Measurements from ENCODE around the gene TGFB1I1.

The TGFB1I1 gene

GRCh38 chr16:31459687-31460581 is 12.0 kb upstream of the TGFB1I1 start:
- Mint-ChIP-seq H3K27ac (peak overlapping the region; percentile 96), H3K9me3 (no peaks in the 10 kb centered on the region), H3K4me3 (peak overlapping the region; percentile 86), H3K4me1 (peaks cover 55% of the 10 kb centered on the region), H3K27me3 (no peaks in the 10 kb centered on the region), H3K36me3 (peaks cover 30% of the 10 kb centered on the region)
- peak; percentile 92 for ATAC-seq

- Mint-ChIP-seq H3K4me3 (peak overlapping the region; percentile 86), H3K36me3 (peaks cover 35% of the 10 kb centered on the region), H3K9me3 (no peaks in the 10 kb centered on the region), H3K4me1 (peaks cover 57% of the 10 kb centered on the region), H3K27ac (peak overlapping the region; percentile 96), H3K27me3 (no peaks in the 10 kb centered on the region)
- ATAC-seq: no peak
Measured at GRCh38 chr16:31460582-31461002, 11.4 kb upstream of the TGFB1I1 start.

GRCh38 chr16:31461201-31461920 is 10.6 kb upstream of the TGFB1I1 start:
- peak overlapping the region; percentile 31 for H3K27ac Mint-ChIP-seq
- H3K4me3 Mint-ChIP-seq: no peak overlapping the region

GRCh38 chr16:31461921-31462804 is 9.8 kb upstream of the TGFB1I1 start:
- H3K4me3 Mint-ChIP-seq: no peak overlapping the region
- no peaks in the 10 kb centered on the region for H3K9me3 Mint-ChIP-seq
- no peak for ATAC-seq
- H3K27ac Mint-ChIP-seq: no peak overlapping the region
- peaks cover 54% of the 10 kb centered on the region for H3K4me1 Mint-ChIP-seq
- H3K27me3 Mint-ChIP-seq: no peaks in the 10 kb centered on the region
- H3K36me3 Mint-ChIP-seq: peaks cover 46% of the 10 kb centered on the region

More at GRCh38 chr16:31461201-31461920, 10.6 kb upstream of the TGFB1I1 start:
- Mint-ChIP-seq H3K4me1 (peaks cover 52% of the 10 kb centered on the region), H3K9me3 (no peaks in the 10 kb centered on the region), H3K27me3 (no peaks in the 10 kb centered on the region), H3K36me3 (peaks cover 39% of the 10 kb centered on the region)
- no peak for ATAC-seq

GRCh38 chr16:31464348-31464769 is 7.6 kb upstream of the TGFB1I1 start:
- Mint-ChIP-seq H3K27ac (no peak overlapping the region), H3K36me3 (peaks cover 46% of the 10 kb centered on the region), H3K4me1 (peaks cover 50% of the 10 kb centered on the region), H3K9me3 (no peaks in the 10 kb centered on the region), H3K4me3 (no peak overlapping the region), H3K27me3 (no peaks in the 10 kb centered on the region)
- no peak for ATAC-seq

GRCh38 chr16:31464781-31465260 is 7.1 kb upstream of the TGFB1I1 start:
- Mint-ChIP-seq H3K4me3 (no peak overlapping the region), H3K36me3 (peaks cover 46% of the 10 kb centered on the region), H3K9me3 (no peaks in the 10 kb centered on the region), H3K4me1 (peaks cover 50% of the 10 kb centered on the region), H3K27ac (no peak overlapping the region), H3K27me3 (no peaks in the 10 kb centered on the region)
- no peak for ATAC-seq

GRCh38 chr16:31465788-31466370 is 6.1 kb upstream of the TGFB1I1 start:
- ATAC-seq: no peak
- no peak overlapping the region for H3K4me3 Mint-ChIP-seq
- H3K27me3 Mint-ChIP-seq: peaks cover 2% of the 10 kb centered on the region
- no peak overlapping the region for H3K27ac Mint-ChIP-seq
- H3K36me3 Mint-ChIP-seq: peaks cover 46% of the 10 kb centered on the region
- peaks cover 42% of the 10 kb centered on the region for H3K4me1 Mint-ChIP-seq
- H3K9me3 Mint-ChIP-seq: no peaks in the 10 kb centered on the region

GRCh38 chr16:31466381-31466841 is 5.5 kb upstream of the TGFB1I1 start:
- Mint-ChIP-seq H3K36me3 (peaks cover 46% of the 10 kb centered on the region), H3K9me3 (no peaks in the 10 kb centered on the region), H3K27ac (no peak overlapping the region), H3K27me3 (peaks cover 7% of the 10 kb centered on the region), H3K4me3 (no peak overlapping the region), H3K4me1 (peaks cover 42% of the 10 kb centered on the region)
- ATAC-seq: peak; percentile 24

GRCh38 chr16:31467151-31467773 is 4.7 kb upstream of the TGFB1I1 start:
- Mint-ChIP-seq H3K27me3 (peaks cover 13% of the 10 kb centered on the region), H3K36me3 (peaks cover 46% of the 10 kb centered on the region), H3K4me1 (peaks cover 45% of the 10 kb centered on the region), H3K27ac (peak overlapping the region; percentile 7), H3K9me3 (no peaks in the 10 kb centered on the region), H3K4me3 (no peak overlapping the region)
- ATAC-seq: peak; percentile 66

GRCh38 chr16:31467858-31468257 is 4.1 kb upstream of the TGFB1I1 start:
- peaks cover 40% of the 10 kb centered on the region for H3K36me3 Mint-ChIP-seq
- H3K27me3 Mint-ChIP-seq: peaks cover 19% of the 10 kb centered on the region
- no peak for ATAC-seq
- no peak overlapping the region for H3K4me3 Mint-ChIP-seq
- peaks cover 46% of the 10 kb centered on the region for H3K4me1 Mint-ChIP-seq
- H3K9me3 Mint-ChIP-seq: no peaks in the 10 kb centered on the region
- H3K27ac Mint-ChIP-seq: peak overlapping the region; percentile 7

- H3K27ac Mint-ChIP-seq: no peak overlapping the region
- no peak overlapping the region for H3K4me3 Mint-ChIP-seq
Measured at GRCh38 chr16:31470615-31471014, 1.3 kb upstream of the TGFB1I1 start.

GRCh38 chr16:31471241-31471874 is 594 bp upstream of the TGFB1I1 start:
- peaks cover 6% of the 10 kb centered on the region for H3K36me3 Mint-ChIP-seq
- ATAC-seq: no peak
- H3K27ac Mint-ChIP-seq: no peak overlapping the region
- peaks cover 37% of the 10 kb centered on the region for H3K4me1 Mint-ChIP-seq
- no peak overlapping the region for H3K4me3 Mint-ChIP-seq
- no peaks in the 10 kb centered on the region for H3K9me3 Mint-ChIP-seq
- peaks cover 31% of the 10 kb centered on the region for H3K27me3 Mint-ChIP-seq

More at GRCh38 chr16:31470615-31471014, 1.3 kb upstream of the TGFB1I1 start:
- no peak for ATAC-seq
- Mint-ChIP-seq H3K36me3 (peaks cover 14% of the 10 kb centered on the region), H3K9me3 (no peaks in the 10 kb centered on the region), H3K27me3 (peaks cover 27% of the 10 kb centered on the region), H3K4me1 (peaks cover 33% of the 10 kb centered on the region)

GRCh38 chr16:31472709-31473203 is 804 bp downstream of the TGFB1I1 start:
- H3K9me3 Mint-ChIP-seq: no peaks in the 10 kb centered on the region
- no peaks in the 10 kb centered on the region for H3K36me3 Mint-ChIP-seq
- peaks cover 40% of the 10 kb centered on the region for H3K27me3 Mint-ChIP-seq
- H3K27ac Mint-ChIP-seq: peak overlapping the region; percentile 57
- ATAC-seq: peak; percentile 34
- peaks cover 37% of the 10 kb centered on the region for H3K4me1 Mint-ChIP-seq
- H3K4me3 Mint-ChIP-seq: peak overlapping the region; percentile 73

Measured in stimulated activated memory B cell treated with anti-CD40 and anti-IgM and Interleukin-4, amounts not matched to agents 10 μg/mL and 1 μg/mL and 100 μg/mL, for 72 hours (primary cell).